ENCODE data around the gene FAM131A.

The FAM131A gene

GRCh38 chr3:184337399-184337714 lies at the start of gene FAM131A:
Gene FAM131A, plus strand, starts transcription at chr3:184337600. Its CDS starts 31 bp downstream, at chr3:184337631.
- Mint-ChIP-seq H3K4me1 (peaks cover 35% of the 10 kb centered on the region), H3K9me3 (no peaks in the 10 kb centered on the region), H3K4me3 (peak within 1 kb of the TSS; percentile 91), H3K36me3 (ENCODE audit: low read depth) (peaks cover 19% of the 10 kb centered on the region), H3K27me3 (ENCODE audit: low read depth, poor library complexity) (peaks cover 7% of the 10 kb centered on the region), H3K27ac (peak within 1 kb of the TSS; percentile 95)
- TF ChIP-seq CTCF (IDR thresholded peaks at IDR 0.05): no peak
- DNase-seq: no peak

- Mint-ChIP-seq H3K4me1 (no peaks in the 10 kb centered on the region), H3K27ac (no peak overlapping the region), H3K36me3 (ENCODE audit: low read depth) (no peaks in the 10 kb centered on the region), H3K27me3 (ENCODE audit: low read depth, poor library complexity) (peaks cover 76% of the 10 kb centered on the region), H3K4me3 (no peak overlapping the region), H3K9me3 (no peaks in the 10 kb centered on the region)
- TF ChIP-seq CTCF (IDR thresholded peaks at IDR 0.05): peak; percentile 57
- peak; percentile 69 for DNase-seq
Observed at GRCh38 chr3:184289426-184289938, 47.9 kb upstream of the FAM131A start.

- Mint-ChIP-seq H3K27me3 (ENCODE audit: low read depth, poor library complexity) (peaks cover 75% of the 10 kb centered on the region), H3K9me3 (no peaks in the 10 kb centered on the region), H3K36me3 (ENCODE audit: low read depth) (no peaks in the 10 kb centered on the region), H3K27ac (no peak overlapping the region), H3K4me3 (no peak overlapping the region), H3K4me1 (no peaks in the 10 kb centered on the region)
- no peak for DNase-seq
- TF ChIP-seq CTCF (IDR thresholded peaks at IDR 0.05): no peak
Observed at GRCh38 chr3:184290331-184290730, 47.1 kb upstream of the FAM131A start.

- no peak for DNase-seq
- H3K4me1 Mint-ChIP-seq: no peaks in the 10 kb centered on the region
- H3K27me3 Mint-ChIP-seq (ENCODE audit: low read depth, poor library complexity): peaks cover 76% of the 10 kb centered on the region
- TF ChIP-seq CTCF (IDR thresholded peaks at IDR 0.05): no peak
- no peaks in the 10 kb centered on the region for H3K36me3 Mint-ChIP-seq (ENCODE audit: low read depth)
- H3K4me3 Mint-ChIP-seq: no peak overlapping the region
- no peak overlapping the region for H3K27ac Mint-ChIP-seq
- no peaks in the 10 kb centered on the region for H3K9me3 Mint-ChIP-seq
Observed at GRCh38 chr3:184291044-184291737, 46.2 kb upstream of the FAM131A start.

- no peaks in the 10 kb centered on the region for H3K4me1 Mint-ChIP-seq
- H3K27ac Mint-ChIP-seq: no peak overlapping the region
- H3K4me3 Mint-ChIP-seq: no peak overlapping the region
- no peaks in the 10 kb centered on the region for H3K36me3 Mint-ChIP-seq (ENCODE audit: low read depth)
- no peaks in the 10 kb centered on the region for H3K9me3 Mint-ChIP-seq
- no peak for TF ChIP-seq CTCF (IDR thresholded peaks at IDR 0.05)
- peaks cover 74% of the 10 kb centered on the region for H3K27me3 Mint-ChIP-seq (ENCODE audit: low read depth, poor library complexity)
- no peak for DNase-seq
Observed at GRCh38 chr3:184291738-184292445, 45.5 kb upstream of the FAM131A start.

Data from nephron progenitor cell (in vitro differentiated cells).